GM21447 (cell line): ENCODE measurements around the gene DRAM2.
"Not testable (repeated sequence)": the region's sequence is repeated elsewhere in the genome, so short reads cannot be mapped to it uniquely, and the experiment has no call there.

ENCODE experiments used
- ATAC-seq: cut with Tn5 transposase; IDR thresholded peaks from one replicate; pipeline ENCODE4 v1.9.1; 2021; ENCODE audit not compliant: unreplicated experiment

Gene DRAM2

DNA sequence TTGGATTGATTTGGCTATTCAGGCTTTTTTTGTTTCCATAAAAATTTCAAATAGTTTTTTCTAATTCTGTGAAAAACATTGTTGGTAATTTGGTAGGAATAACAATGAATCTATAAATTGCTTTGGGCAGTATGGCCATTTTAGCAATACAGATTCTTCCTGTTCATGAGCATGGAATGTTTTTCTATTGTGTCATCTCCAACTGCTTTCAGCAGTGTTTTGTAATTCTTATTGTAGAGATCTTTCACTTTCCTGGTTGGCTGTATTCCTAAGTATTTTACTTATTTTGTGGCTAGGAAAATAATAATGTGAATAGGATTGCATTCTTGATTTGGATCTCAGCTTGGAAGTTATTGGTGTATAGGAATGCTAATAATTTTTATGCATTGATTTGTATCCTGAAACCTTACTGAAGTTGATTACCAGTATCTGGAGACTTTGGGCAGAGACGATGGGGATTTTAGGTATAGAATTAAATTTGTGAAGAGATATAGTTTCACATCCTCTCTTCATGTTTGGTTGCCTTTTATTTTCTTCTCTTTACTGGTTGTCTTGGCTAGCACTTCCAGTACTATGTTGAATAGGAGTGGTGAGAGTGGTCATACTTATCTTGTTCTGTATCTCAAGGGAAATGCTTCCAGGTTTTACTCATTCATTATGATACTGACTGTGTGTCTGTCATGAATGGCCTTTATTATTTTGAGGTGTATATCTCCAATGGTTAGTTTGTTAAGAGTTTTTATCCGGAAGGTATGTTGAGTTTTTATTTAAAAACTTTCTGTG lies 57.3 kb downstream of the DRAM2 start:
- no peak for ATAC-seq

DNA sequence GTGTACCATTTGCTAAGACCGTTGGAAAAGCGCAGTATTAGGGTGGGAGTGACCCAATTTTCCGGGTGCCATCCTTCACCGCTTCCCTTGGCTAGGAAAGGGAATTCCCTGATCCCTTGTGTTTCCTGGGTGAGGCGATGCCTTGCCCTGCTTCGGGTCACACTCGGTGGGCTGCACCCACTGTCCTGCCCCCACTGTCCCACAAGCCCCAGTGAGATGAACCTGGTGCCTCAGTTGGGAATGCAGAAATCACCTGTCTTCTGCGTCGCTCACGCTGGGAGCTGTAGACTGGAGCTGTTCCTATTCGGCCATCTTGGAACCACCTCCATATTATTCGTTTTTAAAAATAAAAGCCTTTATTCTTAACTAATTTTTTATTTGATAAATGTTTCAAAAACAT lies 60.6 kb downstream of the DRAM2 start:
- not testable (repeated sequence) for ATAC-seq

DNA sequence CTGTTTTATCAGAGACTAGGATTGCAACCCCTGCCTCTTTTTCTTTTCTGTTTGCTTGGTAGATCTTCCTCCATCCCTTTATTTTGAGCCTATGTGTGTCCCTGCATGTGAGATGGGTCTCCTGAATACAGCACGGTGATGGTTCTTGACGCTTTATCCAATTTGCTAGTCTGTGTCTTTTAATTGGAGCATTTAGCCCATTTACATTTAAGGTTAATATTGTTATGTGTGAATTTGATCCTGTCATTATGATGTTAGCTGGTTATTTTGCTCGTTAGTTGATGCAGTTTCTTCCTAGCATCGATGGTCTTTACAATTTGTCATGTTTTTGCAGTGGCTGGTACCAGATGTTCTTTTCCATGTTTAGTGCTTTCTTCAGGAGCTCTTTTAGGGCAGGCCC lies 62.6 kb downstream of the DRAM2 start:
- not testable (repeated sequence) for ATAC-seq
